Upper lobe of left lung (tissue), 4 donors: ENCODE results near the gene SNTG2.

ENCODE experiments used
- POLR2A ChIP-seq, 4 donors: fragments of 450-650 bp; IDR thresholded peaks; one replicate each; pipeline ENCODE4 v1.5.1; 2016 to 2017; ENCODE audit warnings: antibody characterized with exemption in 4 of 4, mild to moderate bottlenecking in 2 of 4
- TF ChIP-seq, protein P1 (sequence below), 6 experiments: fragments of 450-650 bp in 4 of 6; fragments of 200-600 bp in 2 of 6; sonication (generic) in 2 of 6; IDR thresholded peaks; one replicate each; pipeline ENCODE4 v1.5.1; 2016 to 2019; ENCODE audit warnings: antibody characterized with exemption in 6 of 6

DNA sequence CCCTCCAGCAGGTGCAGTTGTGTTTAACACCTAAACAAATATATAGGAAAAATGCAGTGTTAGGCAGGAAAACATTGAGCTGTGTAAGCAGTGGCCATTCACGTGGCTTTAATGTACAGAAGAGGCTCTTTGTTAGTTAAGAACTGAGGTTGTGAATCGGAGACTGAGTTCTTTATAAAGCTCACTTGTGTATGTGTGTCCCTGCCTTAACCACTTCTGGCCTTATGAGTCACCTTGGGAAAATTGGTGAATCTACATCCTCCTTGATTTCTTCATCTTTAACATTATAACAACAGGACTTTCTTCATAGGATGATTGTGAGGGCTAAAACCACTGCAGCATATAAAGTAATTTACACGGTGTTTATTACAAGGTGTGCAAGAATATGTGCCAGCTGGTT lies 274.3 kb downstream of the SNTG2 start:
- TF ChIP-seq POLR2A (IDR thresholded peaks at IDR 0.05), result no peak
- TF ChIP-seq, protein P1, sequence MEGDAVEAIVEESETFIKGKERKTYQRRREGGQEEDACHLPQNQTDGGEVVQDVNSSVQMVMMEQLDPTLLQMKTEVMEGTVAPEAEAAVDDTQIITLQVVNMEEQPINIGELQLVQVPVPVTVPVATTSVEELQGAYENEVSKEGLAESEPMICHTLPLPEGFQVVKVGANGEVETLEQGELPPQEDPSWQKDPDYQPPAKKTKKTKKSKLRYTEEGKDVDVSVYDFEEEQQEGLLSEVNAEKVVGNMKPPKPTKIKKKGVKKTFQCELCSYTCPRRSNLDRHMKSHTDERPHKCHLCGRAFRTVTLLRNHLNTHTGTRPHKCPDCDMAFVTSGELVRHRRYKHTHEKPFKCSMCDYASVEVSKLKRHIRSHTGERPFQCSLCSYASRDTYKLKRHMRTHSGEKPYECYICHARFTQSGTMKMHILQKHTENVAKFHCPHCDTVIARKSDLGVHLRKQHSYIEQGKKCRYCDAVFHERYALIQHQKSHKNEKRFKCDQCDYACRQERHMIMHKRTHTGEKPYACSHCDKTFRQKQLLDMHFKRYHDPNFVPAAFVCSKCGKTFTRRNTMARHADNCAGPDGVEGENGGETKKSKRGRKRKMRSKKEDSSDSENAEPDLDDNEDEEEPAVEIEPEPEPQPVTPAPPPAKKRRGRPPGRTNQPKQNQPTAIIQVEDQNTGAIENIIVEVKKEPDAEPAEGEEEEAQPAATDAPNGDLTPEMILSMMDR (IDR thresholded peaks at IDR 0.05), result no peak
